T-helper 2 cell treated with Interferon-gamma antibody and Interleukin-4, amounts not matched to agents 5 μg/mL and 100 μg/mL, for 36 hours (primary cell): ENCODE data around the gene PLEKHF1.
"Not testable (repeated sequence)": the region's sequence is repeated elsewhere in the genome, so short reads cannot be mapped to it uniquely, and the experiment has no call there.

Experiments used
- DNase-seq: peaks from one replicate; pipeline ENCODE4 v3.0.0; 2021; ENCODE audit warnings: low spot score
- H3K27ac Mint-ChIP-seq: one replicate; pipeline ENCODE4 v1.8.0; 2021; ENCODE audit warnings: mild to moderate bottlenecking, mixed read lengths
- H3K27me3 Mint-ChIP-seq: one replicate; pipeline ENCODE4 v1.8.0; 2021; ENCODE audit warnings: low read depth, mixed read lengths
- H3K36me3 Mint-ChIP-seq: one replicate; pipeline ENCODE4 v1.8.0; 2021; ENCODE audit warnings: low read depth, mixed read lengths
- H3K4me1 Mint-ChIP-seq: one replicate; pipeline ENCODE4 v1.8.0; 2021; ENCODE audit warnings: low read depth, mixed read lengths
- H3K4me3 Mint-ChIP-seq: one replicate; pipeline ENCODE4 v1.8.0; 2022; ENCODE audit warnings: mild to moderate bottlenecking, moderate library complexity, mixed read lengths
- H3K9me3 Mint-ChIP-seq: one replicate; pipeline ENCODE4 v1.8.0; 2021; ENCODE audit warnings: mixed read lengths

Gene PLEKHF1

DNA sequence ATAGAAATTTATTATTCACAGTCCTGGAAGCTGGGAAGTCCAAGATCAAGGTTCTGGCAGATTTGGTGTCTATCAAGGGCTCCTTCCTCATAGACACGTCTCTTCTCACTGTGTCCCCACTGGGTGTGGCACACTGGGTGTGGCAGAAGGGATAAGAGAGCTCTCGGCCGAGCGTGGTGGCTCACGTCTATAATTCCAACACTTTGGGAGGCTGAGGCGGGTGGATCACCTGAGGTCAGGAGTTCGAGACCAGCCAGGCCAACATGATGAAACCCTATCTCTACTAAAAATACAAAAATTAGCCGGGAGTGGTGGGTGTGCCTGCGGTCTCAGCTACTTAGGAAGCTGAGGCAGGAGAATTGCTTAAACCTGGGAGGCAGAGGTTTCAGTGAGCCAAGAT is 38.4 kb upstream of the PLEKHF1 start:
- H3K9me3 Mint-ChIP-seq, H3K4me3 Mint-ChIP-seq, H3K27me3 Mint-ChIP-seq, H3K36me3 Mint-ChIP-seq, H3K27ac Mint-ChIP-seq, DNase-seq: not testable (repeated sequence)
- H3K4me1 Mint-ChIP-seq: peaks cover 35% of the 10 kb centered on the region

DNA sequence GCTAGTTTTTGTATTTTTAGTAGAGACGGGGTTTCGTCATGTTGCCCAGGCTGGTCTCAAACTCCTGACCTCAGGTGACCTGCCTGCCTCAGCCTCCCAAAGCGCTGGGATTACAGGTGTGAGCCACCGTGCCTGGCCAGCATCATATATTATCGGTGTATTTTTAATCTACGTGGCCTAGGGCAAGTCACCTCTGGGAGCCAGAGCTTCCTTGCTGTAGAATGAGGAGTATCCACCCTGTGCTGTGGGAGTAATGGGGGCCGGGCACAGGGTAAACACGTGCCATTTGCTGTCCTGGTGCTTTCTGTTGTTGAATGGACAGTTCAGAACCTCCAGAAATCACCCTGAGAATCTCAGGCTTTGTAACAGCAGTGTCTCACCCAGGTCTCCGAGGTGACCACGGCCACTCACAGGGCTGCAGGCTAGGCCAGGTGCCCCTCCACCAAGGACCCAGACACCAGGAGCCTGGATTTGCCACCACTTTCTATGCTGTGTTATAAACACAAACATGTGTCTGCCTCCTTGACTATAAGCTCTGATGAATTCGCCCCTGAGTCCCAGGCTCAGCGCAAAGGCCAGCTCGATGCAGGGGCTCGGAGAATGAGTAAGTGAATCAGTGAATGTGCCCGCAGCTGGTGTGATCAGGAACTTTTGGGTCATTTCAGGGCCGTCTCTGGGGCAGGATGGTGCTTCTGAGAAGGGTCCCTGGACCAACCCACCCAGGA is 36.4 kb upstream of the PLEKHF1 start:
- peaks cover 15% of the 10 kb centered on the region for H3K4me1 Mint-ChIP-seq
- DNase-seq: no peak
- no peaks in the 10 kb centered on the region for H3K9me3 Mint-ChIP-seq
- no peak overlapping the region for H3K27ac Mint-ChIP-seq
- H3K4me3 Mint-ChIP-seq: no peak overlapping the region
- H3K27me3 Mint-ChIP-seq: no peaks in the 10 kb centered on the region
- no peaks in the 10 kb centered on the region for H3K36me3 Mint-ChIP-seq

DNA sequence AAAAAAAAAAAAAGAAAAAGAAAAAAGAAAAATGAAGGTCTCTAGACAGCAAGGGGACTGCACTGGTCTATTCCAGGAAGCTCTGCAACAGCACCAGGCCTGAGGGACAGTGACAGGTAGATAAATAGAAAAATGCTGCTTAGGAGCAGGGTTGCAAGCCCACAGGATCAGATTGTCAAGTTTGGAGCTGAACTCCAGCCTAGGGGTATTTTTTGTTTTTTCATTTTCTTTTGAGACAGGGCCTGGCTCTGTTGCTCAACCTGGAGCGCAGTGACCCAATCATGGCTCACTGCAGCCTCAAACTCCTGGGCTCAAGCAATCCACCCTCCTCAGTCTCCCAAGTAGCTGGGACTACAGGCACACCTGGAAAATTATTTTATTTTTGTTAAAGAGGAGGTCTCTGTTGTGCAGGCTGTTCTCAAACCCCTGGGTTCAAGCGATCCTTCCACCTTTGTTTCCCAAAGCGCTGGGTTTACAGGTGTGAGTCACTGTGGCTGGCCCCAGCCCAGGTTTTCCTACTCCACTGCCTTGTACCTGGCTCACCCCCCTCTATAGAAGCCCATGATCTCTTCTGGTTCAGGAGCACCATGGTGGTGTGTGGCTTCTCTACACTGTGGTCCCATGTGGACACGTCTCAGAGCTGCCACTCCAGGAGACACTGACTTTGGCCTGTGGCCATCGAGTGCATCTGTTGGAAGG is 35.3 kb upstream of the PLEKHF1 start:
- DNase-seq: no peak
- Mint-ChIP-seq H3K27ac (no peak overlapping the region), H3K36me3 (no peaks in the 10 kb centered on the region), H3K9me3 (no peaks in the 10 kb centered on the region), H3K27me3 (no peaks in the 10 kb centered on the region), H3K4me1 (peaks cover 7% of the 10 kb centered on the region), H3K4me3 (no peak overlapping the region)

DNA sequence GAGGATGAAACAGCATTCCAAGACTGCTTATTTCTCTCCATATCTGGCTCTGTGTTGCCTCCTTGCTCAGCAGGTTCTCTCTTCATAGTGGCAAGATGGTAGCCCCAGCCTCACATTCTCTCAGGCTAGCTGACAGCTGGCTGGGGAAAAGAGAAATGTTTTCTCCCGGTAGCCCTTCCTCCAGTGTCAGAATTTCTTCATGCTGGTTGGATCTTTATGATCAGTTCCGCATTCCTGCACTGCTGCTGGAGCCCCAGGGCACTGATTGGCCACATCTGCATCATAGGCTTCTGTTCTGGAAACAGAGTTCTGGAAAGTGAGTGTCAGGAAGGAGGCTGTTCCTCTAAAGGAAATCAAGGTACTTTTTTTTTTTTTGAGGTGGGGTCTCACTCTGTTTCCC is 34.6 kb upstream of the PLEKHF1 start:
- H3K27me3 Mint-ChIP-seq: no peaks in the 10 kb centered on the region
- no peak for DNase-seq
- H3K27ac Mint-ChIP-seq: no peak overlapping the region

DNA sequence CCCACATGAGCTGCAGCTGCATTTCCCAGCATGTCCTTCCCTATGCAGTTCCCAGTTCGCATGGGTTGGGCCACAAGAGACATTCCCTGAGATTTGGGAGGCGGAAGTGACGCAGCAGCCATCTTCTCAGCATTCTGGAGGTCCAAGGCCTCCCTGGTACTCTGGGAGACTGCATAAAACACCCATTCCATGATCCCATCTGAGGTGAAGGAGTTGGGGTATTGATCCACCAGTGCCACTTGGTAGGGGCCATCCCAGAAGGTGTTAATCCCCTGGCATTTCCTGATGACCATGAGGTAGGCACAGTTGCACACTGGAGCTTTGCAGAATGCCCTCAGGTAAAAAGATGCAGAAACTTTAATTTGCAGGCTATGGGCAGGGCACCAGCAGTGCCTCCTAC is 33.8 kb upstream of the PLEKHF1 start:
- Mint-ChIP-seq H3K4me3 (no peak overlapping the region), H3K9me3 (no peaks in the 10 kb centered on the region), H3K4me1 (peaks cover 3% of the 10 kb centered on the region), H3K27ac (no peak overlapping the region), H3K27me3 (no peaks in the 10 kb centered on the region), H3K36me3 (no peaks in the 10 kb centered on the region)
- DNase-seq: no peak

More for the DNA sequence above, 34.6 kb upstream of the PLEKHF1 start:
- Mint-ChIP-seq H3K4me3 (no peak overlapping the region), H3K4me1 (peaks cover 3% of the 10 kb centered on the region), H3K36me3 (no peaks in the 10 kb centered on the region), H3K9me3 (no peaks in the 10 kb centered on the region)

DNA sequence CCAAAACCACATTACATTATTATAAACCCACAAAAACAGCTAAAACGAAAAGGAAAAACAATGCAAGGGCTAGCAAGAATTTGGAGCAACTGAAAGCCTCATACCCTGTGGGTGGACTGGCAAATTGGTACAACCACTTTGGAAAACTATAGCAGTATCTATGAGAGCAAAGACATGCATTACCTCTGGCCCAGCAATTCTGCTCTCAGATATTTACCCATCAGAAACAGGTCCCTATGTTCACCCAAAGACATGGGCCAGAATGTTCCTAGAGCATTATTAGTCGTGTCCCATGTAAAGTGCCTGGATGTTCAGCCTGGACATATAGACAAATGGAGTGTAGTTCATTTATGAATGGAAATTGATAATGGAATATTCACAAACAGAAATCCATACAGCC is 31.3 kb upstream of the PLEKHF1 start:
- H3K4me1 Mint-ChIP-seq: no peaks in the 10 kb centered on the region
- no peak overlapping the region for H3K4me3 Mint-ChIP-seq
- no peaks in the 10 kb centered on the region for H3K9me3 Mint-ChIP-seq
- H3K36me3 Mint-ChIP-seq: no peaks in the 10 kb centered on the region
- H3K27ac Mint-ChIP-seq: no peak overlapping the region
- no peak for DNase-seq
- H3K27me3 Mint-ChIP-seq: no peaks in the 10 kb centered on the region

DNA sequence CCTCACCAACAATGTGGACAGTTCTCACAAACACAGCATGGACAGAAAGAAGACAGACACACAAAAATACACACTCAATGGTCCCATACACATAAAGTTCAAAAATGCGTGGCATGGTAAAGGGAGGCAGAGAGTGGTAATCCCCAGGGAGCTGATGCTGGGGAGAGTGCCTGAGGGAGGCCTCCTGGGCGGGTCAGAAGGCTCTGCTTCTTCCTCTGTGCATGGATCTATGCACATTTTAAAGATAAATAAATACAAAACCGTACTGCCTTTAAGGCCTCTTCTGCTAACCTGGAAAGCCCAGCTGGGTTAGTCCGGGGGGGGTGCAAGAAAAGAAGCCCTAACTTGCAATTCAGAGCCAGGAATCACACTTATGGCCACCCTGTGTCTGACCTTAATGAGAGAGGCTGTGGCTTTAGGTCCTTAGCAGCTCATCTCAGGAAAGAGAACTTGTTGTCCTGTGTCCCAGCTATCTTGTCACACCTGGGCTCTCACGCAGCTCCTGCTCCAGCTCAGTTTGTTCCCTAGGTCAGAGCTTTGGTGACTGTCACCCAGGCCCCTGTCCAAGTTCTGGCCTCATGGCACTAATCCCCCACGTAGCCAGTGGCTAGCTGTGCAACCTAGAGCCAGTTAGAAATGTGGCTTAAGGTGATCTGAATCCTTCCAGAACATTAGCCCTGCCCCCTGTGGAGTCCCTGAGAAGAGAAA is 30.7 kb upstream of the PLEKHF1 start:
- no peak overlapping the region for H3K27ac Mint-ChIP-seq
- no peaks in the 10 kb centered on the region for H3K4me1 Mint-ChIP-seq
- no peak overlapping the region for H3K4me3 Mint-ChIP-seq
- no peak for DNase-seq
- H3K36me3 Mint-ChIP-seq: no peaks in the 10 kb centered on the region
- no peaks in the 10 kb centered on the region for H3K9me3 Mint-ChIP-seq
- no peaks in the 10 kb centered on the region for H3K27me3 Mint-ChIP-seq

DNA sequence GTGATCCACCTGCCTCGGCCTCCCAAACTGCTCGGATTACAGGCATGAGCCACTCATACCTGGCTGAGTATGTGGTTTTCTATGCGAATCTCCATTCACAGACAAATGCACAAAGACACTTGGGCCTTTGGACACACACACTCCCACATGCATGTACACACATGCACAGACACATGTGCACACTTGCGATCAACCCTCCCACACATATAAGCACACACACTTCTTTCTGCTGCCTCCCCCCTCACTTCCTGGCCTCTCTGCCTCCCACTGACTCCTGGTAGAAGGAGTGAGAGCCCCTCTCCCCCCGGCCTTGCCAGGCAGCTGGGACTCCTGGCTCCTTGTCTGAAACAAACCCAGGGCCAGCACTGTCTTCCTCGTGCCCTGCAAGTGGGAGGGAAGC is 29.3 kb upstream of the PLEKHF1 start:
- H3K4me3 Mint-ChIP-seq: no peak overlapping the region
- DNase-seq: no peak
- no peaks in the 10 kb centered on the region for H3K27me3 Mint-ChIP-seq
- no peak overlapping the region for H3K27ac Mint-ChIP-seq
- H3K9me3 Mint-ChIP-seq: no peaks in the 10 kb centered on the region
- H3K4me1 Mint-ChIP-seq: no peaks in the 10 kb centered on the region
- no peaks in the 10 kb centered on the region for H3K36me3 Mint-ChIP-seq

DNA sequence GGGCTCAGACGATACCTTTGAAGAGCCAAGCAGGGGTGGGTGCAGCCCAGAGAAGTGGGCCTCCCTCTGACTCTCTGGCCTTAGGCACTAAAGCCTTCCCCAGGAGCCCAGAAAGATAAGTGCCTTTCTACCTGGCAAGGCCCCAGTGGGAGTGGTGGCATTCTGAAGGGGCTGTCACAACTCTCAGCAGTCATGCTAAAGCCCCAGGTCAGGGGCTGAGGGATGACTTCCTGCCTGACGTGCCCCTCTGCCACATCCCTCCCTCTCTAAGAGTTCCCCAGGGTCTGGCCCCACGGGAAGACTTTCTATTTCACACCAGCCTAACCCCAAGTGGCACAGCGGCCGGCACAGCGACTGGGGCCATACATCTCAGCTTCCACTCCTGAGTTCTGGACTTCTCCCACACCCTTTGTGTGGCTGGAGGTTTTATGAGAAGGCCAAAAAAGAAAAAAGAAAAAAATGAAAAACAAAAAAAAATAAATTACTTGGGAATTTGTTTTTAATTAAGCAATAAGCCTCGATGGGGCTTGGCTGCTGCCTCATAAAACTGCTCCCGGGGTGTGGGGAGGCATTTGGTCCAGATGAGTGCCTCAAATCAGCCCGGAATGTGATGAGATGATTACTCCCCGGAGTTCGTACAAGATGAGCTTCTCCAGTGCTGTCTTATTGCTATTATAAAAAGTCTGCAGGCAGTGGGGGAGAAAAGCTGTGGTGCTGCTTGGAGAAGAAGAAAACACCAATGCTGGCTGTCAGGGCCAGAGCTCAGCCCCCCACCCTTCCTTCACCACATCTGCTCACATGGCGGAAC is 28.5 kb upstream of the PLEKHF1 start:
- no peaks in the 10 kb centered on the region for H3K36me3 Mint-ChIP-seq
- no peak for DNase-seq
- no peaks in the 10 kb centered on the region for H3K9me3 Mint-ChIP-seq
- no peaks in the 10 kb centered on the region for H3K4me1 Mint-ChIP-seq
- H3K27ac Mint-ChIP-seq: no peak overlapping the region
- H3K27me3 Mint-ChIP-seq: peaks cover 4% of the 10 kb centered on the region
- H3K4me3 Mint-ChIP-seq: no peak overlapping the region

DNA sequence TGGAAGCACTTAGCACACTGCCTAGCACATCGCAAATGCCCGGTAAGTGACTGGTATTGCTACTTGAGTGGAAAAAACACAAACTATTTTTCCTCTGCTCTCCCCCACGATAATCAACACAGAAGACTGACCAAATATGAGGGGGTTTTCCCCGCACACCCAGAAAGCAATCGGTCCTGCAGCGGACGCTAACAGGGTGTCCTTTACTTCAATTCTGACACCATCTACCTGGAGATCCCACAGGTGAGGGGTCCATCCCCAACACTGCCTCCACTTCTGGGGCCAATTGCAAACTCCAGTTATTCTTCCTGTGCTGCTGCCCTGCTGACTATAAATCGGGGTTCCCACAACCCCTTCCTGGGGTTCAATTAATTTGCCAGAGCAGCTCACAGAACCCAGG is 26.2 kb upstream of the PLEKHF1 start:
- DNase-seq: no peak
- Mint-ChIP-seq H3K4me1 (no peaks in the 10 kb centered on the region), H3K4me3 (no peak overlapping the region), H3K27ac (no peak overlapping the region), H3K36me3 (no peaks in the 10 kb centered on the region), H3K27me3 (peaks cover 4% of the 10 kb centered on the region), H3K9me3 (no peaks in the 10 kb centered on the region)

DNA sequence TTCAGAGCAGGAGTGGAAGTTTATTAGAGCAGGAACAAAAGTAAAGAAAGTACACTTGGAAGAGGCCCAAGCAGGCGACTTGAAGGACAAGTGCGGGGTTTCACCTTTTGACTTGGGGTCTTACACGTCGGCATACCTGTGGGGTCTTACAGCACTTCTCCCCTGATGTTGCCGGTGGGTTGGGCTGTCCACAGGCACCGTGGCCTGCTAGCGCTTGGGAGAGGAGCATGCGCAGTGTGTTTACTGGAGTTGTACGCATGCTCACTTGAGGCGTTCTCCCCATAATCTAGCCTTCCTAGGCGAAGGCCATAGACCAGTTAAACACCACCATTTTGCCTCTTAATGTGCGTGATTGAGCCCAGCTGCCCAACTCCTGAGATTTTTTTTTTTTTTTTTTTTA is 25.0 kb upstream of the PLEKHF1 start:
- Mint-ChIP-seq H3K4me1 (peaks cover 6% of the 10 kb centered on the region), H3K27me3 (peaks cover 4% of the 10 kb centered on the region), H3K27ac (no peak overlapping the region), H3K36me3 (no peaks in the 10 kb centered on the region), H3K4me3 (no peak overlapping the region), H3K9me3 (no peaks in the 10 kb centered on the region)
- DNase-seq: no peak

DNA sequence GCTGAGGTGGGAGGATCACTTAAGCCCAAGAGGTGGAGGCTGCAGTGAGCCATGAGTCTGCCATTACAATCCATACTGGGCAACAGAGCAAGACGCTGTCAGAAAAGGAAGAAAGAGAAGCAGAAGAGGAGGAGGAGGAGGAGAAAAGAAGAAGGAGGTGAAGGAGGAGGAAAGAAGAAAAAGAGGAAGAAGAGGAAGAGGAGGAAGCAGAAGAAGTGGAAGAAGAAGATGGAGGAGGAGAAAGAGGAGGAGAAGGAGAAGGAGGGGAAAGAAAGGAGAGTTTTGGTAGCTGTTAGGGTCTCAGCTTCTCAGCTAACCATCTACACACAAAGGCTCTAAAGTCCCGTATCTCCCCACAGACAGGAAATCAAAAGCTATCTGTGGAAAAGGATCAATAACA is 23.7 kb upstream of the PLEKHF1 start:
- Mint-ChIP-seq H3K4me3 (no peak overlapping the region), H3K27ac (no peak overlapping the region), H3K27me3 (peaks cover 4% of the 10 kb centered on the region), H3K36me3 (no peaks in the 10 kb centered on the region), H3K9me3 (no peaks in the 10 kb centered on the region), H3K4me1 (peaks cover 18% of the 10 kb centered on the region)
- no peak for DNase-seq

DNA sequence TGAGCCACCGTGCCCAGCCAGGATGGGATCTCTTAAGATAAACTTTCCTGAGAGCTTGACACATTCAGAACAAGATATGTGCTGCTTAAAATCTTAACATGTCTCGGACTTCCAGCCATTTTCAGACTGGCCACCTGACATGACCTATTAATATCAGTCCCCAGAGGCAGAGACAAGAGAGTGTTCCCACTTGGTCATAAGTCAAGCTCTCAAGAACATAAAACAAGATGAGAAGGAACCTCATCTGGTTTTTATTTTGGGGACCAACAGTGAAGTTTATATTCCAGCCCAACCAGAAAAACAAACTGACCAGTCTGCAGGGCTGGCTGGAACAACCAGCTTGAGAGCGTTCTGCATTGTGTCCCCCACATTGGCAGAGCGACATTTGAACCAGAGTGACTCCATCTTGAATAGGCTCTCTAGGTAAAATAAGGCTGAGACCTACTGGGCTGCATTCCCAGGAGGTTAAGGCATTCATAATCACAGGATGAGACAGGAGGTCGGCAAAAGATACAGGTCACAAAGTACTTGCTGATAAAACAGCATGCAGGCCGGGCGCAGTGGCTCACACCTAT is 21.8 kb upstream of the PLEKHF1 start:
- DNase-seq: no peak
- no peaks in the 10 kb centered on the region for H3K36me3 Mint-ChIP-seq
- H3K4me1 Mint-ChIP-seq: peaks cover 18% of the 10 kb centered on the region
- no peak overlapping the region for H3K27ac Mint-ChIP-seq
- H3K9me3 Mint-ChIP-seq: no peaks in the 10 kb centered on the region
- H3K4me3 Mint-ChIP-seq: no peak overlapping the region
- H3K27me3 Mint-ChIP-seq: peaks cover 4% of the 10 kb centered on the region
